Breast epithelium (tissue), 4 donors: ENCODE measurements around the gene CDK16. TPM values are rescaled to one million over a fixed set of nuclear protein-coding genes. Genes with fewer than 3 reads are reported as not detected.

ENCODE experiments used
- DNase-seq, 2 donors: peaks; one replicate each; pipeline ENCODE4 v3.0.0-alpha.2; 2019; ENCODE audit warnings: low spot score in 2 of 2
- H3K27ac ChIP-seq, 2 donors: fragments of 200-600 bp; sonication (generic) in 1 of 2; one replicate each; pipeline ENCODE4 v1.5.1; 2016 to 2019; ENCODE audit warnings: mild to moderate bottlenecking in 1 of 2
- H3K27me3 ChIP-seq, 2 donors: fragments of 200-600 bp; sonication (generic) in 1 of 2; one replicate each; pipeline versions ENCODE4 v1.5.1 to v1.6.0; 2017 to 2019; ENCODE audit warnings: control low read depth in 1 of 2, mild to moderate bottlenecking in 1 of 2
- H3K36me3 ChIP-seq: fragments of 200-600 bp; one replicate; pipeline ENCODE4 v1.5.1; 2019
- H3K4me1 ChIP-seq, 2 donors: fragments of 200-600 bp; sonication (generic); one replicate each; pipeline ENCODE4 v1.5.1; 2016 to 2019; ENCODE audit warnings: control low read depth in 1 of 2
- H3K4me3 ChIP-seq, 3 donors: fragments of 200-600 bp; sonication (generic); 1 replicate in 2 of 3; 2 replicates in 1 of 3; pipeline ENCODE4 v1.5.1; 2016 to 2019; ENCODE audit warnings: mild to moderate bottlenecking in 3 of 3, moderate library complexity in 2 of 3
- H3K9me3 ChIP-seq, 2 donors: fragments of 200-600 bp; sonication (generic) in 1 of 2; one replicate each; pipeline ENCODE4 v1.5.1; 2016 to 2019; ENCODE audit warnings: control low read depth in 1 of 2
- POLR2A ChIP-seq: fragments of 450-650 bp; IDR thresholded peaks from one replicate; pipeline ENCODE4 v1.6.1; 2016; ENCODE audit warnings: antibody characterized with exemption, mild to moderate bottlenecking, moderate library complexity
- POLR2AphosphoS5 ChIP-seq, 3 donors: sonication (generic); formaldehyde crosslinking; IDR thresholded peaks; one replicate each; pipeline ENCODE4 v1.6.1; 2017; ENCODE audit warnings: antibody characterized with exemption in 3 of 3
- intact Hi-C: fragments of 100-400 bp; cut with DNase I; formaldehyde crosslinking; loops from one replicate; pipeline ENCODE4 v1.15.1; 2023; ENCODE audit warnings: low total_unique reads
- total RNA-seq, 3 donors: library from RNA; depleted of rRNA; stranded (reverse); fragments of >200 nt; gene quantifications; one replicate each; pipeline ENCODE4 v1.1.0, GENCODE V29; 2016
- TF ChIP-seq, protein P1 (sequence below), 3 donors: fragments of 450-650 bp; IDR thresholded peaks; one replicate each; pipeline ENCODE4 v1.5.1; 2016 to 2017; ENCODE audit warnings: antibody characterized with exemption in 3 of 3, mild to moderate bottlenecking in 3 of 3, moderate library complexity in 3 of 3

Gene CDK16
- total RNA-seq, 3 donors from 2014 or later: 65.9 to 80.2 (median 73.1) TPM

GRCh38 chrX:47209508-47210238, 8.8 kb upstream of the CDK16 start:
- Histone ChIP-seq H3K9me3 (no peaks in the 10 kb centered on the region), H3K27me3 (no peaks in the 10 kb centered on the region), H3K4me3 (no peak overlapping the region), H3K4me1 (no peaks in the 10 kb centered on the region), H3K36me3 (peaks cover 7% of the 10 kb centered on the region), H3K27ac (no peak overlapping the region)
- TF ChIP-seq POLR2A (no peak), POLR2AphosphoS5 (IDR thresholded peaks at IDR 0.05) (no peak)
- TF ChIP-seq, protein P1, sequence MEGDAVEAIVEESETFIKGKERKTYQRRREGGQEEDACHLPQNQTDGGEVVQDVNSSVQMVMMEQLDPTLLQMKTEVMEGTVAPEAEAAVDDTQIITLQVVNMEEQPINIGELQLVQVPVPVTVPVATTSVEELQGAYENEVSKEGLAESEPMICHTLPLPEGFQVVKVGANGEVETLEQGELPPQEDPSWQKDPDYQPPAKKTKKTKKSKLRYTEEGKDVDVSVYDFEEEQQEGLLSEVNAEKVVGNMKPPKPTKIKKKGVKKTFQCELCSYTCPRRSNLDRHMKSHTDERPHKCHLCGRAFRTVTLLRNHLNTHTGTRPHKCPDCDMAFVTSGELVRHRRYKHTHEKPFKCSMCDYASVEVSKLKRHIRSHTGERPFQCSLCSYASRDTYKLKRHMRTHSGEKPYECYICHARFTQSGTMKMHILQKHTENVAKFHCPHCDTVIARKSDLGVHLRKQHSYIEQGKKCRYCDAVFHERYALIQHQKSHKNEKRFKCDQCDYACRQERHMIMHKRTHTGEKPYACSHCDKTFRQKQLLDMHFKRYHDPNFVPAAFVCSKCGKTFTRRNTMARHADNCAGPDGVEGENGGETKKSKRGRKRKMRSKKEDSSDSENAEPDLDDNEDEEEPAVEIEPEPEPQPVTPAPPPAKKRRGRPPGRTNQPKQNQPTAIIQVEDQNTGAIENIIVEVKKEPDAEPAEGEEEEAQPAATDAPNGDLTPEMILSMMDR (IDR thresholded peaks at IDR 0.05): no peak
- intact Hi-C loops: loop anchor here (10.0 kb wide), 1 partner anchor 155 kb away; no protein-coding TSS in a partner anchor
- DNase-seq: no peak

DNA sequence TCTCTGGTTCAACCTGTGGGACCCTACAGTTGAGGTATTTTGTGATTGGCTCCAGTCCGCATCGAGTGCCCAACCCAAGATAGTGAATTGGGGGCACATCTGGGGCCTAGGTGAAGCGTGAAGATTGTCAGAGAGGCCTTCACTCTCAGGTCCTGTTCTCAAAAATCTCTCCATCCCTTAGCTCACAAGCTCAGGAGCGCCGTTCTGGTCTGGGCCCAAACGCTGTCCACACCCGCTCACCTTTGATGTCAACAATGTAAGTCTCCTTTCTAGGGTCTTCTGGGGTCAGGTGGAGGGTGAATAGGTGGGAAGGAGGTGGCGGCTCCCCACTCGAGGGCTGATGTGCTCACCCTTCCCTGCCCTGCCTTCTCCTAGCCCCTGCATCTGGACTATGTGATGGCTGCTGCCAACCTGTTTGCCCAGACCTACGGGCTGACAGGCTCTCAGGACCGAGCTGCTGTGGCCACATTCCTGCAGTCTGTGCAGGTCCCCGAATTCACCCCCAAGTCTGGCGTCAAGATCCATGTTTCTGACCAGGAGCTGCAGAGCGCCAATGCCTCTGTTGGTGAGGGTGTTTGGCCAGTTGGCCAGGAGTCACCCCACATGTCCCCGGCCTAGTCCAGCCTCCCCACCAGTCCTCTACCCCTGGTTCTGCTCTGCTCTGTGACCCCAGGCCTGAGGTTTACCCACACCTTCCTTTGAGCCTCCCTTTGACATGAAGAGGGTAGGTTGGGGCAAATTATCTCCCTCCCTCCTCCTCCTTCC, 7.6 kb upstream of the CDK16 start:
- H3K4me3 ChIP-seq: no peak overlapping the region
- DNase-seq: no peak
- TF ChIP-seq POLR2AphosphoS5 (IDR thresholded peaks at IDR 0.05): no peak
- no peak for TF ChIP-seq POLR2A
- TF ChIP-seq, protein P1 (IDR thresholded peaks at IDR 0.05): no peak
- H3K36me3 ChIP-seq: peaks cover 7% of the 10 kb centered on the region
- H3K9me3 ChIP-seq: no peaks in the 10 kb centered on the region
- intact Hi-C loops: no loop called here
- H3K27me3 ChIP-seq: no peaks in the 10 kb centered on the region
- no peak overlapping the region for H3K27ac ChIP-seq
- H3K4me1 ChIP-seq: no peaks in the 10 kb centered on the region

DNA sequence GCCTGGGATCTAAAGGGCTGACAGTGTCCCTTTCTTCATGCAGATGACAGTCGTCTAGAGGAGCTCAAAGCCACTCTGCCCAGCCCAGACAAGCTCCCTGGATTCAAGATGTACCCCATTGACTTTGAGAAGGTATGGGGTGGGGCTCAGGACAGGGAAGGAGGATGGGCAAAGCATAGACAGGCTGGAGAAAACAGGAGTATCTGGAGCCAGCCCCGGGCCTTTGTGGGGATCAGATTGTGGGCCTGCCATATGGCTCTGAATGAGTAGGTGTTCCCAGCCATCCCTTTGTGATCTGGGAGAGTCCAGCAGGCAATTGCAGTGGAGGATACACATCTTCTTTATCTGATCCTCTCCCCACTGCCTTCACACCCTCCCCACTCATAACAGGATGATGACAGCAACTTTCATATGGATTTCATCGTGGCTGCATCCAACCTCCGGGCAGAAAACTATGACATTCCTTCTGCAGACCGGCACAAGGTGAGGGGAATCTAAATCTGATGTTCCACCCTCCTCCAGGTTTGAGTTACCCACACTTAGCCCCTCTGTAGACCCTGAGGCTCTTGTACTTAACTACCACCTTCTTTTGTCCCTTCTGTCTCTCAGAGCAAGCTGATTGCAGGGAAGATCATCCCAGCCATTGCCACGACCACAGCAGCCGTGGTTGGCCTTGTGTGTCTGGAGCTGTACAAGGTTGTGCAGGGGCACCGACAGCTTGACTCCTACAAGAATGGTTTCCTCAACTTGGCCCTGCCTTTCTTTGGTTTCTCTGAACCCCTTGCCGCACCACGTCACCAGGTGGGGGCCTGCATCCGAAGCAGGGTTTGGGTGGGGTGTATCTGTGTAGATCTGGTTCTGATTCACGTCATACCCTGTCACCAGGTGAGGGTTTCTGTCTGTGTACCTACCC, 5.8 kb upstream of the CDK16 start:
- peaks cover 7% of the 10 kb centered on the region for H3K36me3 ChIP-seq
- H3K27me3 ChIP-seq: no peaks in the 10 kb centered on the region
- intact Hi-C loops: no loop called here
- DNase-seq: no peak
- peaks cover 0 to 9% of the 10 kb centered on the region in 2 donors for H3K4me1 ChIP-seq
- no peak overlapping the region for H3K4me3 ChIP-seq
- H3K27ac ChIP-seq: no peak overlapping the region
- TF ChIP-seq POLR2AphosphoS5 (IDR thresholded peaks at IDR 0.05): no peak
- no peak for TF ChIP-seq POLR2A
- TF ChIP-seq, protein P1 (IDR thresholded peaks at IDR 0.05): no peak
- H3K9me3 ChIP-seq: no peaks in the 10 kb centered on the region

- intact Hi-C loops: no loop called here
- Histone ChIP-seq H3K27ac (peak overlapping the region in 1 of 2 donors; percentile 97), H3K4me3 (no peak overlapping the region), H3K27me3 (no peaks in the 10 kb centered on the region), H3K9me3 (no peaks in the 10 kb centered on the region), H3K4me1 (peaks cover 0 to 9% of the 10 kb centered on the region in 2 donors), H3K36me3 (peaks cover 7% of the 10 kb centered on the region)
- DNase-seq: no peak
- TF ChIP-seq, protein P1 (IDR thresholded peaks at IDR 0.05): no peak
- TF ChIP-seq POLR2AphosphoS5 (IDR thresholded peaks at IDR 0.05) (no peak), POLR2A (no peak)
Measured at GRCh38 chrX:47214435-47215077, 3.9 kb upstream of the CDK16 start.
